ENCODE results near the gene CD55. TPM values are rescaled to one million over a fixed set of nuclear protein-coding genes. Genes with fewer than 3 reads are reported as not detected.
A peak's percentile ranks its signal among the peaks of the same experiment; 100 is the strongest.

CD55 gene
- total RNA-seq, 1 donor from 2014 or later = 512 TPM

- ATAC-seq (peak; percentile 3), DNase-seq (no peak)
- H3K9me3 ChIP-seq = no peaks in the 10 kb centered on the region
- H3K4me3 ChIP-seq = no peak overlapping the region
- H3K27ac ChIP-seq = no peak overlapping the region
- H3K4me1 ChIP-seq = no peaks in the 10 kb centered on the region
- H3K27me3 ChIP-seq = no peaks in the 10 kb centered on the region
- intact Hi-C loops (cut with DNase I) = no loop called here
- no peak for TF ChIP-seq CTCF (IDR thresholded peaks at IDR 0.05)
- peaks cover 61% of the 10 kb centered on the region for H3K36me3 ChIP-seq
These were observed 11.6 kb downstream of the CD55 start for GRCh38 chr1:207333009-207333600.

- no peaks in the 10 kb centered on the region for H3K27me3 ChIP-seq
- TF ChIP-seq CTCF (IDR thresholded peaks at IDR 0.05) = no peak
- H3K36me3 ChIP-seq = peaks cover 56% of the 10 kb centered on the region
- no peaks in the 10 kb centered on the region for H3K4me1 ChIP-seq
- no peak for DNase-seq
- H3K4me3 ChIP-seq = no peak overlapping the region
- intact Hi-C loops (cut with DNase I) = no loop called here
- no peaks in the 10 kb centered on the region for H3K9me3 ChIP-seq
- no peak overlapping the region for H3K27ac ChIP-seq
- ATAC-seq = no peak
These were observed 12.1 kb downstream of the CD55 start for GRCh38 chr1:207333620-207334019.

GRCh38 chr1:207334337-207334736 is 12.9 kb downstream of the CD55 start:
- Histone ChIP-seq H3K4me1 (no peaks in the 10 kb centered on the region), H3K27ac (no peak overlapping the region), H3K36me3 (peaks cover 52% of the 10 kb centered on the region), H3K9me3 (no peaks in the 10 kb centered on the region), H3K4me3 (no peak overlapping the region), H3K27me3 (no peaks in the 10 kb centered on the region)
- ATAC-seq (no peak), DNase-seq (no peak)
- TF ChIP-seq CTCF (IDR thresholded peaks at IDR 0.05) = no peak
- intact Hi-C loops (cut with DNase I) = no loop called here

GRCh38 chr1:207335138-207335537 is 13.7 kb downstream of the CD55 start:
- Histone ChIP-seq H3K9me3 (no peaks in the 10 kb centered on the region), H3K27ac (peak overlapping the region; percentile 64), H3K36me3 (peaks cover 53% of the 10 kb centered on the region), H3K27me3 (no peaks in the 10 kb centered on the region), H3K4me1 (no peaks in the 10 kb centered on the region), H3K4me3 (no peak overlapping the region)
- no peak for DNase-seq
- intact Hi-C loops (cut with DNase I) = no loop called here
- no peak for ATAC-seq
- no peak for TF ChIP-seq CTCF (IDR thresholded peaks at IDR 0.05)

GRCh38 chr1:207335695-207336363 is 14.4 kb downstream of the CD55 start:
- DNase-seq = no peak
- peak; percentile 81 for ATAC-seq
- H3K27ac ChIP-seq = peak overlapping the region; percentile 64
- no peaks in the 10 kb centered on the region for H3K27me3 ChIP-seq
- H3K4me1 ChIP-seq = no peaks in the 10 kb centered on the region
- H3K9me3 ChIP-seq = no peaks in the 10 kb centered on the region
- TF ChIP-seq CTCF (IDR thresholded peaks at IDR 0.05) = peak; percentile 14
- no peak overlapping the region for H3K4me3 ChIP-seq
- peaks cover 53% of the 10 kb centered on the region for H3K36me3 ChIP-seq
- intact Hi-C loops (cut with DNase I) = no loop called here

Data from upper lobe of right lung (tissue), 1 donor.